ENCODE measurements around the gene COA7.

DNA sequence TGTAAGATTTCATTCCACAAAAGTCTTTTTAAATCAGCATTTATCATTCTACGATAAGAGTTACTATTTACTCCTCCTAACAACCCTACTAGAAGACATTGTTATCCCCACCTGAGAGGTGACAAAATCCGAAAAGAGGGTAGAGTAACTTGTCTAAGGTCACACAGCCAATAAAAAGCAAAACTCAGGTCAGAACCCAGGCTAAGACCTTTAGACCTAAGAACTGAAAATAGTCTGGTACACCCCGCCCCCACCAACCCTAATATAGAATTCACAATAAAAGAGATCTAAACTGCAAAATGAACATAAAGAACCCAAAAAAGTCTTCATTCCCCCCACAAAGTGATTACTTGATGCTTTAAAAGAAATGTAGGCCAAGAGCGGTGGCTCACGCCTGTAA is 18.6 kb downstream of the COA7 start:
- TF ChIP-seq CTCF (conservative IDR thresholded peaks at IDR 0.05) (no peak), EZH2 (IDR thresholded peaks at IDR 0.05; ENCODE audit: low read depth) (no peak)
